ENCODE measurements around the gene MSH3.

DNA sequence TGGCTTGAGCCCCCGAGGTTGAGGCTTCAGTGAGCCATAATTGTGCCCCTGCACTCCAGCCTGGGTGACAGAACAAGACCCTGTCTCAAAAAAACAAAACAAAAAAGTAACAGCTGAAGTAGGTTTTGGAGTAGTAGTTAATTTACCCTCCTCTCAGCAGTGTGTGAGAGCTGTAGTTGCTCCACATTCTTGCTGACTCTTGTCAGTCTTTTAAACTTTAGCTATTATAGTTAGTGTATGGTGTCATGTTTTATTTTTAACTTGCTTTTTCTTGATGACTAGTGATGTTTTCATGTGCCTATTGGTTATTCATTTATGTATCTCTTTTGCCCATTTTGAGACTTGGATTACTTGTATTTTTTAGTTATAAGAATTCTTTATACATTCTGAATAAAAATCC lies 53.2 kb downstream of the MSH3 start:
- no peak for TF ChIP-seq EZH2 (optimal IDR thresholded peaks at IDR 0.05; ENCODE audit: low read depth, low read length)
- TF ChIP-seq, protein P1, sequence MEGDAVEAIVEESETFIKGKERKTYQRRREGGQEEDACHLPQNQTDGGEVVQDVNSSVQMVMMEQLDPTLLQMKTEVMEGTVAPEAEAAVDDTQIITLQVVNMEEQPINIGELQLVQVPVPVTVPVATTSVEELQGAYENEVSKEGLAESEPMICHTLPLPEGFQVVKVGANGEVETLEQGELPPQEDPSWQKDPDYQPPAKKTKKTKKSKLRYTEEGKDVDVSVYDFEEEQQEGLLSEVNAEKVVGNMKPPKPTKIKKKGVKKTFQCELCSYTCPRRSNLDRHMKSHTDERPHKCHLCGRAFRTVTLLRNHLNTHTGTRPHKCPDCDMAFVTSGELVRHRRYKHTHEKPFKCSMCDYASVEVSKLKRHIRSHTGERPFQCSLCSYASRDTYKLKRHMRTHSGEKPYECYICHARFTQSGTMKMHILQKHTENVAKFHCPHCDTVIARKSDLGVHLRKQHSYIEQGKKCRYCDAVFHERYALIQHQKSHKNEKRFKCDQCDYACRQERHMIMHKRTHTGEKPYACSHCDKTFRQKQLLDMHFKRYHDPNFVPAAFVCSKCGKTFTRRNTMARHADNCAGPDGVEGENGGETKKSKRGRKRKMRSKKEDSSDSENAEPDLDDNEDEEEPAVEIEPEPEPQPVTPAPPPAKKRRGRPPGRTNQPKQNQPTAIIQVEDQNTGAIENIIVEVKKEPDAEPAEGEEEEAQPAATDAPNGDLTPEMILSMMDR (IDR thresholded peaks at IDR 0.05; ENCODE audit: low read length) = no peak
